Fibroblast of lung (primary cell): ENCODE measurements around the gene TUT1.

Experiments
- CTCF ChIP-seq, 2 donors: IDR thresholded peaks in 1 of 2; conservative IDR thresholded peaks in 1 of 2; 1 replicate in 1 of 2; 2 replicates in 1 of 2; pipeline ENCODE4 v1.5.1; 2011 to 2012; ENCODE audit warnings: low read length in 2 of 2, control low read depth in 1 of 2, inconsistent platforms in 1 of 2, low read depth in 1 of 2, mild to moderate bottlenecking in 1 of 2
- EZH2 ChIP-seq: IDR thresholded peaks from 2 replicates; pipeline ENCODE4 v1.5.1; 2012; ENCODE audit warnings: low read length, control low read depth, mild to moderate bottlenecking; ENCODE audit errors: missing control alignments

- no peak for TF ChIP-seq CTCF (conservative IDR thresholded peaks at IDR 0.05 in 1 of 2, IDR thresholded peaks at IDR 0.05 in 1 of 2; ENCODE audit: low read depth in 1 of 2, low read length in 2 of 2)
- TF ChIP-seq EZH2: no peak
These were observed 21.7 kb downstream of the TUT1 start for GRCh38 chr11:62569611-62570010.
